ENCODE measurements around the gene ADK.
"Not testable (repeated sequence)": the region's sequence is repeated elsewhere in the genome, so short reads cannot be mapped to it uniquely, and the experiment has no call there.

ADK gene

DNA sequence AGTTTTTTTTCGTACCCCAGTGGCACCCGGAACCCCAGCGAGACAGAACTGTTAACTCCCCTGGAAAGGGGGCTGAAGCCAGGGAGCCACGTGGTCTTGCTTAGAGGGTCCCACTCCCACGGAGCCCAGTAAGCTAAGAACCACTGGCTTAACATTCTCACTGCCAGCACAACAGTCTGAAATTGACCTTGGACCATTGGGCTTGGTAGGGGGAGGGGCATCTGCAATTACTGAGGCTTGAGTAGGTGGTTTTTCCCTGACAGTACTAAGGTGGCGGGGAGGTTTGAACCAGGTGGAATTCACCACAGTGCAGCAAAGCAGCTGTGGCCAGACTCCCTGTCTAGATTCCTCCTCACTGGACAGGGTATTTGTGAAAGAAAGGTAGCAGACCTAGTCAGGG, 196.5 kb downstream of the ADK start:
- DNase-seq (ENCODE audit: low read depth in 2 of 2) = no peak

GRCh38 chr10:74353021-74353420, 202.0 kb downstream of the ADK start:
- not testable (repeated sequence) for DNase-seq (ENCODE audit: low read depth in 2 of 2)

GRCh38 chr10:74361678-74362077, 210.7 kb downstream of the ADK start:
- no peak for DNase-seq (ENCODE audit: low read depth in 2 of 2)

- DNase-seq (ENCODE audit: low read depth in 2 of 2) = no peak
These were observed 212.7 kb downstream of the ADK start for GRCh38 chr10:74363727-74364126.

DNA sequence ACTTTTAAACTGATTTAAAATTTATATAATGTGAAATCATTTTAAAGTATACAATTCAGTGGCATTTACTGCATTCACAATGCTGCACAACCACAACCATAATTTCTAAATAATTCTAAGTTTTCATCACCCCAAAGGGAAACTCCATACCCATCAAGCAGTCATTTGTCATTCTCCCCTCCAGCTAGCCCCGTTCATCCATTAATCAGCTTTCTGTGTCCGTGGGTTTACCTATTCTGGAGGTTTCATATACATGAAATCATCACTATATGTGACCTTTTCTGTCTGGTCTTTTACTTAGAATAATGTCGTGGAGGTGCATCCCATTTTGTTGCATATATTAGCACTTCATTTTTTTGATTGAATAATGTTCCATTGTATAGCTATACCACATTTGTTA, 214.1 kb downstream of the ADK start:
- no peak for DNase-seq (ENCODE audit: low read depth in 2 of 2)

- no peak for DNase-seq (ENCODE audit: low read depth in 2 of 2)
These were observed 220.7 kb downstream of the ADK start for GRCh38 chr10:74371696-74372095.

GRCh38 chr10:74373059-74373458, 222.0 kb downstream of the ADK start:
- no peak for DNase-seq (ENCODE audit: low read depth in 2 of 2)

DNA sequence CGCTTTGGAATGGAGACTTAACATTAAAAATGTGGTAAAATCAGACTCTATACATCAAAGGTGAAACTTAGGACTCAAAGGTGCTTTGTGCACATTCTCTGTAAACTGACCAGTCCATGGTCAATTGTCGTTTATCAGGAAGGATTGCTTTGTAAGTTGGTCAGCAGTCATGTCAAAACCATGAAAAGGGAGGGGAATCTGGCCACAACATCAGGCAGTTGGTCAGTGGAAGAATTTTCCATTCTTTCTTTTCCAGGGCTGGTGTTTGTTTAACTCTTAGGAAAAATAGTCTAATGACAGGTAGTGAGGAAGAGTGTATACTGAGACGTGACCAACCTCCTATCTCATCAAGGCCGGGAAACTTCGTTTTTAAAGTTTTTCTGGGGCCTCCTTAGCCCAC, 226.5 kb downstream of the ADK start:
- no peak for DNase-seq (ENCODE audit: low read depth in 2 of 2)

- no peak for DNase-seq (ENCODE audit: low read depth in 2 of 2)
These were observed 228.5 kb downstream of the ADK start for GRCh38 chr10:74379474-74379873.

DNA sequence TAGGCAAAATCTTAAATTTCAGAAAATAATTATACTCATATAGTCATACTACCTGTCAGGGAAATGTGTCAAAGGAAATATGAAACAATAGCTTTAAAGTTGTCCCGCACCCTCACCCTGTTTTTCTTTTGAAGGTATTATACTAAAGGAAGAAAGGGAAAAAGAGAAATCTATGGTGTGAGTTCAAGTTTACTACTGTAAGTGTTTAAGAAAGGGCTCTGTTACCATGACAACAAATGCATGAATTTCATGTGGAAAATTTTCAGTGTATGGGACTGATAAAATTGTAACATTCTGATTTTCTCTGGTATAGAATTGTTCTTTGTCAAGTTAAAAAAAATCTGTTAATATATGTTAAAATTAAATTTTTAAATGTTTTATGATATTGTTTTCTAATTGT, 229.8 kb downstream of the ADK start:
- no peak for DNase-seq (ENCODE audit: low read depth in 2 of 2)

DNA sequence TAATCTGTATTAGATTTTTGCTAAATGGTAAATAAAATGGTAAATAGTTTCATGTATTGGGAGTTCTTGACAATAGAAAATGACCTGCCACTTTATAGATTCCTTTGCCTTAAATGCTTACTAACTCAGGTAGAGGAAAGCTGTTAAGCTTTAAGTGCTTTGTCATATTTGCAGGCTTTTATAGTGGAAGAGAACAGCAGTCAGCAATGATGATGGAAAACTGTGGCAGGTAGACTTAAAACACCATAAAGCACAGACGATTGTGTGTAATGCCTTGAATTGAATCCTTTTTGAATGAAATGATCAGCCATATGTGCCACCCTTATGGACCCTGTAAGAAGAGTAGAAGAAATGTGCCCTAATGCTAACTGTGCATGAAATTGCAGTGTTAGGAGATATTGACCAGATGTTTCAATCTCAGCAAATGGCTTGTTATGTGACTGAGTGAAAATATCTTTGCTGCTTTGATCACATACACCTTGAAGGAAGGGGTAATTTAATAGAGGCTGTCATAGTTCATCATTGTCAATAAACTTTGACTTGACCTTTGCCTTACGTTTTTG, 230.4 kb downstream of the ADK start:
- DNase-seq (ENCODE audit: low read depth in 2 of 2) = no peak

- no peak for DNase-seq (ENCODE audit: low read depth in 2 of 2)
These were observed 231.6 kb downstream of the ADK start for GRCh38 chr10:74382663-74383062.

DNA sequence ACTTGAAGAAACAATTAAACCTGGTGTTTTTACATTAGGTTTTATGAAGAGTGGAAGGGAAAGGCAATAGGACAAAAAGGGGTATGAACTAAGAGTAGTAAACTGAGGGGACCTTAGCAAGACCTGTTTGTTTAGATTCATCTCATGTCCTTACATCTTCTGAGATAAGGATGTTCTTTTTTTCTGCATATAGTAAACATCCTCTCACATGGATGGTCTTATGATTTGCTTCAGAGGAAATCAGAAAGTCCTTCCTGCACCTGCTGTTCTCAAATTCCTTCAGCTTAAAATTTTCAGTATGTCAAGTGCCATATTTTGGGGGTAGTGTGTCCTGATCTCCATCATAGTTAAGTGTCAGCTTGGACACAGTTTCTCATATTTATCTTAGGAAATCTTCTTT, 232.6 kb downstream of the ADK start:
- no peak for DNase-seq (ENCODE audit: low read depth in 2 of 2)

- DNase-seq (ENCODE audit: low read depth in 2 of 2) = no peak
These were observed 233.7 kb downstream of the ADK start for GRCh38 chr10:74384615-74385183.

GRCh38 chr10:74388801-74389200, 237.8 kb downstream of the ADK start:
- DNase-seq (ENCODE audit: low read depth in 2 of 2) = no peak

DNA sequence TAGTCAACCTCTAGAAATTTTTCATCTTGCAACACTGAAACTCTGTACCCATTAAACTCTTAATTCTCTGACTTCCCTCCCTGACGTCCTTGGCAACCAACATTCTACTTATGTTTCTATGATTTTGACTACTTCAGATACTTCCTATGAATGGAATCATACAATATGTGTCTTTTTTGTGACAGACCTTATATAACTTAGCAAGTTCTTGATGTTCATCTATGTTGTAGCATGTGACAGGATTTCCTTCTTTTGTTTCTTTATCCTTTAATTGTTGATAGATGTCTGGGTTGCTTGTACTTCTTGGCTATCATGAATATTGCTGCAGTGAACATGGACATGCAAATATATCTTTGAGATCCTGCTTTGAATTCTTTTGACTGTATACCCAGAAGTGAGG, 240.8 kb downstream of the ADK start:
- DNase-seq (ENCODE audit: low read depth in 2 of 2) = no peak

DNA sequence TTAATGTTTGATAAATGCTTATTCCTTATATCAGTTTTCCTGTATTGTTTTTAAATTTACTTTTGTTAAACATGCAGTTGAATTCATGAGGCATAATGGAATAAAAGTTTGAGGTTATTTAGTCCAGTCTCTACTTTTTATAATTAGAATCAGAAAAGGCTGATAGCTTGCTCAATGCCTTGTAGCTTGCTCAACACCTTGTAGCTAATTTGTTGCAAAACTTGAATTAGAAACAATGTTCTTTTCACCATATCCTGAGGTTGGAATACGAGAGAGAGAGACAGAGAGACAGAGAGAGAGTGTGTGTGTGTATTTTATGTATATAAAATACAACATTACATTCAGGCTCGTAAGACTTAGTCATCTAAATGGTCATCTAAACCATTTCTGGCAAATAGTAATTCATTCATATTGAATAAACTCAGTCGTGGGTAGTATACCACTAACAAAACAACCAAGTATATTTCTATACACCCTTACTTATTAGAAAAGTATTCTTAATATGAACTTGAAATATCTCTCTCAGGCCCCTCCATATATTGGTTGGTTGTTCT, 243.5 kb downstream of the ADK start:
- DNase-seq (ENCODE audit: low read depth in 2 of 2) = no peak

DNA sequence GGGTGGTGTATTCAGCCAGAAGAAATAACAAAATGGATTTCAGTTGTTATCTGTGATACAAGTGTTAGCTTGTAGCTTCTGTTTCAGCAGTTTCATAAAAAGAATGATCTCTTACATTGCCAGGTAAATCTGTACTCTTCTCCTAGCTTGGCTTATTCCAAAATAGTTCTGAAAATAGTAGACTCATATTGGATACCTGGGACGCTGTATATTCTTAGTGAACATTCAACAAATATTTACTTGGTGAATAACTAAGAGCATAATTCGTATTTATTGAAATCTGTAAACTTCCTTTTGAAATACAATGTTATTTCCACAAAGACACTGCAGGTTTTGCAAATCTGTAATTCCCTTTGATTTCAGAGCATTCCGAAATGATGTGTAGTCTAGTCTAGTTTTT, 249.2 kb downstream of the ADK start:
- DNase-seq (ENCODE audit: low read depth in 2 of 2) = no peak

GRCh38 chr10:74406006-74406405, 255.0 kb downstream of the ADK start:
- no peak for DNase-seq (ENCODE audit: low read depth in 2 of 2)

DNA sequence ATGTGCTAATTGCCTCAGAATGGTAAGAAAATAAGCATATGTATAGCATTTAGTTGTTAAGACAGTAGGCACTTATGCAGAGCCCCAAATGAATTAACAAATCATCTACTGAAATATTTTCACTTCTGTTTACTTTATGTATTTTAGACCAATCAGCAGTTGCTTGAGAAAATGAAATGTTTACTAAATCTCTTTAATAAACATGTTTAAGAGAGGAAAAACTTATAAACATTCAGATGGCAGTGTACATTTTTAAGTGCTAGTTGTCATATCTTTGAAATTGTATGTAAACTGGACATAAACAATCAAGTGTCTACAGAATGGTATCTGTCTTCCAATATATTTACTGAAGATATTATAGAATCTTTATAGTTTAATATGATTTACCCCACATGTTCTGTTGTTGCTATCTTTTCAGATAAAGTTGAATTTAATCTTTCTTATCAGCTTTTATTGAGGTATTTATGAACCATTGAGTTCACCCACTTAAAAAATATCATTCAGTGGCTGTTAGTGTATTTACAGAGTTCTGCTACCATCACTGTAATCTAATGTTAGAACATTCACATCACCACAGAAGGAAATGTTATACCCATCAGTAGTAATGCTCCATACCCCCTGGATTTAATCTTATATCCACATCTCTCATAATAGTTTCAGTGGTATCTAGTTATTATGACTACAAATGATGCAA, 264.3 kb downstream of the ADK start:
- no peak for DNase-seq (ENCODE audit: low read depth in 2 of 2)

GRCh38 chr10:74417397-74417796, 266.4 kb downstream of the ADK start:
- DNase-seq (ENCODE audit: low read depth in 2 of 2) = no peak

DNA sequence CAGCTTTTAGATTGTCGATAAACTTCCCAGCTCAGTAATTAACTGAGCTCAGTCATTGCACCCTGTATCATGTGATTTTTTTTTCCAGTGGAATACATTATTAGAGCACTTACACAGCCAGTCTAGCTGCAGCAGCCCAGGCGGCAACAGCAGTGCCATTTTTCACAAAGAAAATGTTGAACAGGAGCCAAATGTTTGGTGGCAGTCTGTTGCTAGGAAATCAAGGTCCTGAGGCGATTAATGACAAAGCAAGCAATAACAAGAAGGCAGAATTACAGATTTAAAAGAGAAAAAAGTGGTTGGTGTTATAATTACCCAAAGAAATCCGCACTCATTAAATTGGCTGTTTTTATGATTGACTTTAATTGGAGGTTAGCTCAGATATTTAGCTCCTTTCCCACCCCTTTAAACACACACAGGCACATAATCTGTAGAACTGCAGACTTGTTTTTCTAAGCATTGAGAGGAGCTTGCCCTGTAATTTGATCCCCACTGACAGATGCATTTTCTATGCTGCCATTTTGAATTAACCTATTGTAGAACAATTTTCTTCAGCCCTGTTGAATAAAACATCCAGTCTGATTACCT, 267.4 kb downstream of the ADK start:
- no peak for DNase-seq (ENCODE audit: low read depth in 2 of 2)

DNA sequence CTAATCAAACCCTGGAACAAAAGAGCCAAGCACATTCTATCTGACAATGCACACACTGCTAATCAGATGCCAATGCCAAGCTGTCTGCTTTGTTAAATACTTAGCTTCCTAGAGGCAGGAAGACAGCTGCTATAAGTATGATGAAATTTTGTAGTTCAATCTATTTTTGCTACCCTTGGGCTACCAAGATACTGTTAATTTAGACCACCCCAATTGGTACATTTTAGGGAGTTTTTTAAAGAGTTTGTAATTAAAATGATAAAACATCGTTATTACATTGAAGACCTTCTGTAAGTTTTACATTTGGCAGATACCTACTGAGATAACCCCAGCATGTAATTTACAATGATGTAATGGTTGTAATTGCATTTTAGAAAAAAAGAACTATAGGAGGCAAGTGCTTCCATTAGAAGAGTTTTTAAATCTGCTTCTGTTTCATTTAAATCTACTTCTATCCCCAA, 268.5 kb downstream of the ADK start:
- no peak for DNase-seq (ENCODE audit: low read depth in 2 of 2)
